Suprapubic skin (tissue), 4 donors: ENCODE results near the gene KIAA1217. TPM values are rescaled to one million over a fixed set of nuclear protein-coding genes. Genes with fewer than 3 reads are reported as not detected.
A peak's percentile ranks its signal among the peaks of the same experiment; 100 is the strongest.

ENCODE experiments used
- DNase-seq, 2 donors: peaks; one replicate each; pipeline ENCODE4 v3.0.0-alpha.2; 2019; ENCODE audit warnings: low spot score in 2 of 2
- H3K27ac ChIP-seq: fragments of 200-600 bp; sonication (generic); one replicate; pipeline ENCODE4 v1.5.1; 2019
- H3K27me3 ChIP-seq: fragments of 200-600 bp; sonication (generic); one replicate; pipeline ENCODE4 v1.5.1; 2019
- H3K36me3 ChIP-seq: fragments of 200-600 bp; sonication (generic); one replicate; pipeline ENCODE4 v1.5.1; 2019
- H3K4me1 ChIP-seq: fragments of 200-600 bp; sonication (generic); one replicate; pipeline ENCODE4 v1.5.1; 2019
- H3K4me3 ChIP-seq: fragments of 200-600 bp; sonication (generic); one replicate; pipeline ENCODE4 v1.5.1; 2019; ENCODE audit warnings: mild to moderate bottlenecking
- H3K9me3 ChIP-seq: fragments of 200-600 bp; sonication (generic); one replicate; pipeline ENCODE4 v1.5.1; 2019
- CTCF ChIP-seq, 2 donors: fragments of 200-600 bp in 1 of 2; fragments of 450-650 bp in 1 of 2; sonication (generic) in 1 of 2; IDR thresholded peaks; one replicate each; pipeline ENCODE4 v1.5.1; 2016 to 2019; ENCODE audit warnings: antibody characterized with exemption in 2 of 2, mild to moderate bottlenecking in 1 of 2, moderate library complexity in 1 of 2
- EP300 ChIP-seq: sonication (generic); formaldehyde crosslinking; IDR thresholded peaks from one replicate; pipeline ENCODE4 v1.6.1; 2017; ENCODE audit warnings: antibody characterized with exemption
- POLR2A ChIP-seq, 2 donors: fragments of 450-650 bp; IDR thresholded peaks; one replicate each; pipeline ENCODE4 v1.6.1; 2017; ENCODE audit warnings: antibody characterized with exemption in 2 of 2, mild to moderate bottlenecking in 2 of 2, moderate library complexity in 2 of 2
- POLR2AphosphoS5 ChIP-seq, 3 donors: sonication (generic); formaldehyde crosslinking; IDR thresholded peaks; one replicate each; pipeline ENCODE4 v1.6.1; 2017; ENCODE audit warnings: antibody characterized with exemption in 3 of 3
- WGBS: methylation state at CpG from one replicate; pipeline ENCODE4 v1.1.5; 2018; 5-methylcytosine and 5-hydroxymethylcytosine counted together
- total RNA-seq, 4 donors: library from RNA; depleted of rRNA; stranded (reverse); fragments of >200 nt; gene quantifications; one replicate each; pipeline ENCODE4 v1.1.0, GENCODE V29; 2016

KIAA1217 gene
- total RNA-seq, 4 donors from 2014 or later, result 59.2 to 109 (median 72.1) TPM

GRCh38 chr10:24434961-24435360, 226.0 kb downstream of the KIAA1217 start:
- H3K27me3 ChIP-seq, result no peaks in the 10 kb centered on the region
- no peaks in the 10 kb centered on the region for H3K4me1 ChIP-seq
- peaks cover 14% of the 10 kb centered on the region for H3K36me3 ChIP-seq
- H3K9me3 ChIP-seq, result no peaks in the 10 kb centered on the region
- no peak for DNase-seq
- TF ChIP-seq POLR2A (IDR thresholded peaks at IDR 0.05) (no peak), EP300 (no peak), POLR2AphosphoS5 (IDR thresholded peaks at IDR 0.05) (no peak), CTCF (IDR thresholded peaks at IDR 0.05) (no peak)
- no peak overlapping the region for H3K4me3 ChIP-seq
- 60% methylated on average over 1 of the region's 1 CpG for WGBS
- H3K27ac ChIP-seq, result no peak overlapping the region

GRCh38 chr10:24435374-24435773, 226.4 kb downstream of the KIAA1217 start:
- 59% methylated on average over 1 of the region's 1 CpG for WGBS
- peaks cover 14% of the 10 kb centered on the region for H3K36me3 ChIP-seq
- H3K4me3 ChIP-seq, result no peak overlapping the region
- no peaks in the 10 kb centered on the region for H3K4me1 ChIP-seq
- no peaks in the 10 kb centered on the region for H3K27me3 ChIP-seq
- H3K9me3 ChIP-seq, result no peaks in the 10 kb centered on the region
- no peak for TF ChIP-seq CTCF (IDR thresholded peaks at IDR 0.05)
- TF ChIP-seq POLR2A (IDR thresholded peaks at IDR 0.05), result no peak
- TF ChIP-seq EP300, result no peak
- TF ChIP-seq POLR2AphosphoS5 (IDR thresholded peaks at IDR 0.05), result no peak
- H3K27ac ChIP-seq, result no peak overlapping the region
- no peak for DNase-seq

- H3K27ac ChIP-seq, result no peak overlapping the region
- no peak for DNase-seq
These were observed 228.4 kb downstream of the KIAA1217 start for GRCh38 chr10:24437302-24437701.

GRCh38 chr10:24438800-24439199, 229.9 kb downstream of the KIAA1217 start:
- Histone ChIP-seq H3K4me3 (no peak overlapping the region), H3K27me3 (no peaks in the 10 kb centered on the region), H3K4me1 (no peaks in the 10 kb centered on the region), H3K36me3 (peaks cover 20% of the 10 kb centered on the region), H3K27ac (no peak overlapping the region), H3K9me3 (no peaks in the 10 kb centered on the region)
- WGBS, result 87% methylated on average over 1 of the region's 1 CpG
- DNase-seq, result no peak
- TF ChIP-seq CTCF (IDR thresholded peaks at IDR 0.05) (no peak), POLR2AphosphoS5 (IDR thresholded peaks at IDR 0.05) (no peak), EP300 (no peak), POLR2A (IDR thresholded peaks at IDR 0.05) (no peak)

More at GRCh38 chr10:24437302-24437701, 228.4 kb downstream of the KIAA1217 start:
- H3K4me1 ChIP-seq, result no peaks in the 10 kb centered on the region
- H3K9me3 ChIP-seq, result no peaks in the 10 kb centered on the region
- H3K4me3 ChIP-seq, result no peak overlapping the region
- TF ChIP-seq EP300 (no peak), POLR2A (IDR thresholded peaks at IDR 0.05) (no peak), POLR2AphosphoS5 (IDR thresholded peaks at IDR 0.05) (no peak), CTCF (IDR thresholded peaks at IDR 0.05) (no peak)
- peaks cover 20% of the 10 kb centered on the region for H3K36me3 ChIP-seq
- no peaks in the 10 kb centered on the region for H3K27me3 ChIP-seq
- WGBS, result 58% methylated on average over 5 of the region's 5 CpGs

GRCh38 chr10:24439935-24440334, 231.0 kb downstream of the KIAA1217 start:
- peaks cover 14% of the 10 kb centered on the region for H3K36me3 ChIP-seq
- 71% methylated on average over 4 of the region's 4 CpGs for WGBS
- DNase-seq, result no peak
- H3K9me3 ChIP-seq, result no peaks in the 10 kb centered on the region
- TF ChIP-seq POLR2AphosphoS5 (IDR thresholded peaks at IDR 0.05) (no peak), EP300 (no peak), CTCF (IDR thresholded peaks at IDR 0.05) (no peak), POLR2A (IDR thresholded peaks at IDR 0.05) (no peak)
- H3K4me3 ChIP-seq, result no peak overlapping the region
- H3K4me1 ChIP-seq, result no peaks in the 10 kb centered on the region
- H3K27me3 ChIP-seq, result no peaks in the 10 kb centered on the region
- H3K27ac ChIP-seq, result peak overlapping the region; percentile 36
